Activated T-cell treated with anti-CD3 and anti-CD28 coated beads, Interleukin-2, amount 50 U/mL, for 4 hours (primary cell): ENCODE measurements around the gene CPA3. TPM values are rescaled to one million over a fixed set of nuclear protein-coding genes. Genes with fewer than 3 reads are reported as not detected.

Source experiments
- ATAC-seq, 2 donors: fragments of 200-7000 bp; cut with Tn5 transposase; one replicate each; pipeline ENCODE4 v1.10.0; 2021
- DNase-seq: peaks from one replicate; pipeline ENCODE4 v3.0.0-alpha.2; 2020
- H3K27me3 Mint-ChIP-seq: one replicate; pipeline ENCODE4 v1.8.0; 2021; ENCODE audit warnings: low read depth, mixed read lengths
- H3K36me3 Mint-ChIP-seq: one replicate; pipeline ENCODE4 v1.8.0; 2022; ENCODE audit warnings: mixed read lengths; ENCODE audit not compliant: insufficient read depth
- H3K4me1 Mint-ChIP-seq: one replicate; pipeline ENCODE4 v1.8.0; 2021; ENCODE audit warnings: low read depth, mixed read lengths
- H3K4me3 Mint-ChIP-seq: one replicate; pipeline ENCODE4 v1.8.0; 2021; ENCODE audit warnings: mild to moderate bottlenecking, moderate library complexity, mixed read lengths
- H3K9me3 Mint-ChIP-seq: one replicate; pipeline ENCODE4 v1.8.0; 2021; ENCODE audit warnings: mixed read lengths
- total RNA-seq, 3 donors: library from RNA; stranded (reverse); gene quantifications; one replicate each; pipeline ENCODE4 v1.2.1, GENCODE V29; 2021

Gene CPA3
- total RNA-seq, 3 donors from 2014 or later, result 0.11 TPM; not detected in 2

- no peak for ATAC-seq
- H3K27me3 Mint-ChIP-seq, result peaks cover 4% of the 10 kb centered on the region
- H3K4me3 Mint-ChIP-seq, result no peak overlapping the region
- DNase-seq, result no peak
- H3K36me3 Mint-ChIP-seq, result no peaks in the 10 kb centered on the region
- no peaks in the 10 kb centered on the region for H3K4me1 Mint-ChIP-seq
- H3K9me3 Mint-ChIP-seq, result no peaks in the 10 kb centered on the region
Measured at GRCh38 chr3:148914936-148915690, 50.0 kb downstream of the CPA3 start.

GRCh38 chr3:148916132-148916531 lies 51.0 kb downstream of the CPA3 start:
- Mint-ChIP-seq H3K4me3 (no peak overlapping the region), H3K9me3 (peaks cover 3% of the 10 kb centered on the region), H3K27me3 (peaks cover 4% of the 10 kb centered on the region), H3K36me3 (no peaks in the 10 kb centered on the region), H3K4me1 (no peaks in the 10 kb centered on the region)
- ATAC-seq, result no peak
- no peak for DNase-seq

GRCh38 chr3:148922467-148922866 lies 57.4 kb downstream of the CPA3 start:
- no peak for DNase-seq
- H3K4me3 Mint-ChIP-seq, result no peak overlapping the region
- H3K36me3 Mint-ChIP-seq, result no peaks in the 10 kb centered on the region
- peaks cover 3% of the 10 kb centered on the region for H3K9me3 Mint-ChIP-seq
- peaks cover 3% of the 10 kb centered on the region for H3K27me3 Mint-ChIP-seq
- no peaks in the 10 kb centered on the region for H3K4me1 Mint-ChIP-seq
- no peak for ATAC-seq

- no peaks in the 10 kb centered on the region for H3K4me1 Mint-ChIP-seq
- H3K27me3 Mint-ChIP-seq, result peaks cover 3% of the 10 kb centered on the region
- DNase-seq, result no peak
- H3K36me3 Mint-ChIP-seq, result no peaks in the 10 kb centered on the region
- H3K4me3 Mint-ChIP-seq, result no peak overlapping the region
- ATAC-seq, result no peak
- H3K9me3 Mint-ChIP-seq, result peaks cover 3% of the 10 kb centered on the region
Measured at GRCh38 chr3:148923592-148923991, 58.5 kb downstream of the CPA3 start.

- Mint-ChIP-seq H3K4me3 (no peak overlapping the region), H3K27me3 (peaks cover 3% of the 10 kb centered on the region), H3K36me3 (no peaks in the 10 kb centered on the region), H3K4me1 (no peaks in the 10 kb centered on the region), H3K9me3 (peaks cover 3% of the 10 kb centered on the region)
- ATAC-seq, result no peak
- DNase-seq, result no peak
Measured at GRCh38 chr3:148924562-148924961, 59.5 kb downstream of the CPA3 start.

- no peaks in the 10 kb centered on the region for H3K36me3 Mint-ChIP-seq
- ATAC-seq (no peak), DNase-seq (no peak)
- H3K4me1 Mint-ChIP-seq, result no peaks in the 10 kb centered on the region
- H3K27me3 Mint-ChIP-seq, result peaks cover 3% of the 10 kb centered on the region
- no peak overlapping the region for H3K4me3 Mint-ChIP-seq
- no peaks in the 10 kb centered on the region for H3K9me3 Mint-ChIP-seq
Measured at GRCh38 chr3:148925845-148926244, 60.7 kb downstream of the CPA3 start.

- Mint-ChIP-seq H3K4me3 (no peak overlapping the region), H3K36me3 (no peaks in the 10 kb centered on the region), H3K9me3 (no peaks in the 10 kb centered on the region), H3K27me3 (peaks cover 12% of the 10 kb centered on the region), H3K4me1 (no peaks in the 10 kb centered on the region)
- no peak for ATAC-seq
- no peak for DNase-seq
Measured at GRCh38 chr3:148930752-148931151, 65.7 kb downstream of the CPA3 start.

- Mint-ChIP-seq H3K36me3 (no peaks in the 10 kb centered on the region), H3K4me3 (no peak overlapping the region), H3K27me3 (peaks cover 17% of the 10 kb centered on the region), H3K9me3 (no peaks in the 10 kb centered on the region), H3K4me1 (no peaks in the 10 kb centered on the region)
- no peak for ATAC-seq
- DNase-seq, result no peak
Measured at GRCh38 chr3:148931574-148931973, 66.5 kb downstream of the CPA3 start.

GRCh38 chr3:148932972-148933371 lies 67.9 kb downstream of the CPA3 start:
- no peak for ATAC-seq

GRCh38 chr3:148937467-148938255 lies 72.6 kb downstream of the CPA3 start:
- H3K4me1 Mint-ChIP-seq, result no peaks in the 10 kb centered on the region
- H3K4me3 Mint-ChIP-seq, result no peak overlapping the region
- DNase-seq (no peak), ATAC-seq (no peak)
- no peaks in the 10 kb centered on the region for H3K36me3 Mint-ChIP-seq
- peaks cover 24% of the 10 kb centered on the region for H3K27me3 Mint-ChIP-seq
- H3K9me3 Mint-ChIP-seq, result no peaks in the 10 kb centered on the region

More at GRCh38 chr3:148932972-148933371, 67.9 kb downstream of the CPA3 start:
- Mint-ChIP-seq H3K27me3 (peaks cover 24% of the 10 kb centered on the region), H3K4me1 (no peaks in the 10 kb centered on the region), H3K4me3 (no peak overlapping the region), H3K9me3 (no peaks in the 10 kb centered on the region), H3K36me3 (no peaks in the 10 kb centered on the region)
- no peak for DNase-seq

- no peak overlapping the region for H3K4me3 Mint-ChIP-seq
- ATAC-seq (no peak), DNase-seq (no peak)
- H3K9me3 Mint-ChIP-seq, result no peaks in the 10 kb centered on the region
- no peaks in the 10 kb centered on the region for H3K4me1 Mint-ChIP-seq
- H3K36me3 Mint-ChIP-seq, result no peaks in the 10 kb centered on the region
- peaks cover 21% of the 10 kb centered on the region for H3K27me3 Mint-ChIP-seq
Measured at GRCh38 chr3:148938306-148938705, 73.2 kb downstream of the CPA3 start.

GRCh38 chr3:148938936-148939335 lies 73.8 kb downstream of the CPA3 start:
- Mint-ChIP-seq H3K27me3 (peaks cover 18% of the 10 kb centered on the region), H3K9me3 (no peaks in the 10 kb centered on the region), H3K4me1 (no peaks in the 10 kb centered on the region), H3K36me3 (no peaks in the 10 kb centered on the region), H3K4me3 (no peak overlapping the region)
- ATAC-seq, result no peak
- no peak for DNase-seq

- no peaks in the 10 kb centered on the region for H3K4me1 Mint-ChIP-seq
- DNase-seq (no peak), ATAC-seq (no peak)
- H3K27me3 Mint-ChIP-seq, result peaks cover 16% of the 10 kb centered on the region
- H3K4me3 Mint-ChIP-seq, result no peak overlapping the region
- no peaks in the 10 kb centered on the region for H3K9me3 Mint-ChIP-seq
- no peaks in the 10 kb centered on the region for H3K36me3 Mint-ChIP-seq
Measured at GRCh38 chr3:148940983-148941382, 75.9 kb downstream of the CPA3 start.

- H3K27me3 Mint-ChIP-seq, result peaks cover 1% of the 10 kb centered on the region
- ATAC-seq, result peak; percentile 94 to 97
- no peak for DNase-seq
- no peaks in the 10 kb centered on the region for H3K4me1 Mint-ChIP-seq
- H3K36me3 Mint-ChIP-seq, result no peaks in the 10 kb centered on the region
- H3K9me3 Mint-ChIP-seq, result no peaks in the 10 kb centered on the region
- no peak overlapping the region for H3K4me3 Mint-ChIP-seq
Measured at GRCh38 chr3:148943506-148944205, 78.6 kb downstream of the CPA3 start.
